Memory B cell (primary cell): ENCODE data around the gene LHFPL3.

Experiments
- ATAC-seq: fragments of 150-1000 bp; cut with Tn5 transposase; 2 replicates; pipeline ENCODE4 v1.10.0; 2021; ENCODE audit warnings: low read depth, mild to moderate bottlenecking, moderate library complexity
- DNase-seq, 2 donors: peaks; one replicate each; pipeline ENCODE4 v3.0.0; 2022; ENCODE audit warnings: low spot score in 2 of 2
- H3K27ac Mint-ChIP-seq: one replicate; pipeline ENCODE4 v1.8.0; 2022; ENCODE audit warnings: mild to moderate bottlenecking, moderate library complexity, mixed read lengths
- H3K27me3 Mint-ChIP-seq: one replicate; pipeline ENCODE4 v1.8.0; 2022; ENCODE audit warnings: mixed read lengths
- H3K36me3 Mint-ChIP-seq: one replicate; pipeline ENCODE4 v1.8.0; 2022; ENCODE audit warnings: mild to moderate bottlenecking, mixed read lengths
- H3K4me1 Mint-ChIP-seq: one replicate; pipeline ENCODE4 v1.8.0; 2022; ENCODE audit warnings: mixed read lengths
- H3K4me3 Mint-ChIP-seq: one replicate; pipeline ENCODE4 v1.8.0; 2022; ENCODE audit warnings: mild to moderate bottlenecking, moderate library complexity, mixed read lengths
- H3K9me3 Mint-ChIP-seq: one replicate; pipeline ENCODE4 v1.8.0; 2022; ENCODE audit warnings: mixed read lengths

Gene LHFPL3

DNA sequence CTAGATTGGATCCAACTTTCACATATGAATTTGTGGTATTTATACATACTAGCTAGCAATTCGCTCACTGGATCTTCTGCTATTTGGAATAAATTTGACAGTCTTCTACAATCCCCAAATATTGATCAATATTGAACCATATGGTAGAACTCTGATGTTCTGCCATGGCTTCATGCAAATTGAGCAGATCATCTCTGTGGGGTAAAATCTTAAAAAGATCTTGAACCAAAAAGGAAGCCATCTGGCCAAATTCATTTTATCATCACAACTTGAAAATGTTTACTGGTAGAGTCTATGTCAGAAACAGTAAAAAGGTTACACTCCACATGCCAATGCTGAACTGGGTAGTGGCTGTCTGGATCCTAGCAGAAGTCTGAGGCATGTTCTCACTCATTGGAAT lies 80.0 kb downstream of the LHFPL3 start:
- no peak for DNase-seq
- Mint-ChIP-seq H3K4me3 (no peak overlapping the region), H3K27me3 (peaks cover 4% of the 10 kb centered on the region)

GRCh38 chr7:104410742-104411141 lies 82.3 kb downstream of the LHFPL3 start:
- H3K9me3 Mint-ChIP-seq = no peaks in the 10 kb centered on the region
- no peak overlapping the region for H3K27ac Mint-ChIP-seq
- H3K4me1 Mint-ChIP-seq = no peaks in the 10 kb centered on the region
- ATAC-seq = no peak
- DNase-seq = no peak
- H3K27me3 Mint-ChIP-seq = peaks cover 4% of the 10 kb centered on the region
- no peaks in the 10 kb centered on the region for H3K36me3 Mint-ChIP-seq
- no peak overlapping the region for H3K4me3 Mint-ChIP-seq

More for the DNA sequence above, 80.0 kb downstream of the LHFPL3 start:
- Mint-ChIP-seq H3K4me1 (no peaks in the 10 kb centered on the region), H3K36me3 (no peaks in the 10 kb centered on the region), H3K9me3 (no peaks in the 10 kb centered on the region), H3K27ac (no peak overlapping the region)
- no peak for ATAC-seq

DNA sequence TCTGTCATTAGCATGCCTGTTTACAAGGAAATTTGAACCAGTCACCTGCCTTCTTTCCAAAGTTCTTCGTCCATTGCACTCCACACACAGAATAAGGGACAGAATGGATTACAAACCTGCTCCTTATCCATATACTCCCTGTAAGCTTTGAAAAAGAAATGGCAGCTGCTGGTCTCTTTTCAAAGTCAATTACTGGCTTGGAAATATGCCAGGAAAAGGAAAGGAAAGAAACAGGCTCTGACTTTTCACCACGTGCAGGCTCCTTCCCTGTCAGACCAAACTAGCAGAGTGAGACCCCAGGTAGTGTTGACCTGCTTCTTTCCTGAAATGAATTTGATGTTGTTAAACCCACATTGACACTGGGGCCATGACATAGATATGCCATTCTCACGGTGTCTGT lies 84.5 kb downstream of the LHFPL3 start:
- H3K4me3 Mint-ChIP-seq = no peak overlapping the region
- ATAC-seq = no peak
- no peaks in the 10 kb centered on the region for H3K36me3 Mint-ChIP-seq
- no peak overlapping the region for H3K27ac Mint-ChIP-seq
- H3K27me3 Mint-ChIP-seq = peaks cover 4% of the 10 kb centered on the region
- H3K4me1 Mint-ChIP-seq = no peaks in the 10 kb centered on the region
- H3K9me3 Mint-ChIP-seq = no peaks in the 10 kb centered on the region
- DNase-seq = no peak

GRCh38 chr7:104414216-104414615 lies 85.8 kb downstream of the LHFPL3 start:
- no peaks in the 10 kb centered on the region for H3K9me3 Mint-ChIP-seq
- DNase-seq (no peak), ATAC-seq (no peak)
- H3K4me1 Mint-ChIP-seq = no peaks in the 10 kb centered on the region
- H3K27me3 Mint-ChIP-seq = peaks cover 2% of the 10 kb centered on the region
- H3K36me3 Mint-ChIP-seq = no peaks in the 10 kb centered on the region
- no peak overlapping the region for H3K4me3 Mint-ChIP-seq
- H3K27ac Mint-ChIP-seq = no peak overlapping the region

- no peak for DNase-seq
- no peaks in the 10 kb centered on the region for H3K4me1 Mint-ChIP-seq
- no peaks in the 10 kb centered on the region for H3K9me3 Mint-ChIP-seq
- H3K4me3 Mint-ChIP-seq = no peak overlapping the region
- H3K27ac Mint-ChIP-seq = no peak overlapping the region
- H3K36me3 Mint-ChIP-seq = no peaks in the 10 kb centered on the region
- H3K27me3 Mint-ChIP-seq = no peaks in the 10 kb centered on the region
- ATAC-seq = no peak
These were observed 87.3 kb downstream of the LHFPL3 start for GRCh38 chr7:104415700-104416099.

- H3K9me3 Mint-ChIP-seq = no peaks in the 10 kb centered on the region
- H3K4me1 Mint-ChIP-seq = no peaks in the 10 kb centered on the region
- no peaks in the 10 kb centered on the region for H3K36me3 Mint-ChIP-seq
- H3K27ac Mint-ChIP-seq = no peak overlapping the region
- no peak overlapping the region for H3K4me3 Mint-ChIP-seq
- no peak for ATAC-seq
- no peak for DNase-seq
- H3K27me3 Mint-ChIP-seq = no peaks in the 10 kb centered on the region
These were observed 88.5 kb downstream of the LHFPL3 start for GRCh38 chr7:104416866-104417393.

- Mint-ChIP-seq H3K4me1 (no peaks in the 10 kb centered on the region), H3K27ac (no peak overlapping the region), H3K9me3 (peaks cover 1% of the 10 kb centered on the region), H3K36me3 (no peaks in the 10 kb centered on the region), H3K27me3 (peaks cover 1% of the 10 kb centered on the region), H3K4me3 (no peak overlapping the region)
- ATAC-seq (no peak), DNase-seq (no peak)
These were observed 103.5 kb downstream of the LHFPL3 start for GRCh38 chr7:104431930-104432329.

- peaks cover 1% of the 10 kb centered on the region for H3K9me3 Mint-ChIP-seq
- no peak for DNase-seq
- H3K27me3 Mint-ChIP-seq = peaks cover 1% of the 10 kb centered on the region
- H3K4me1 Mint-ChIP-seq = no peaks in the 10 kb centered on the region
- H3K36me3 Mint-ChIP-seq = no peaks in the 10 kb centered on the region
- no peak for ATAC-seq
- no peak overlapping the region for H3K4me3 Mint-ChIP-seq
- no peak overlapping the region for H3K27ac Mint-ChIP-seq
These were observed 105.7 kb downstream of the LHFPL3 start for GRCh38 chr7:104434129-104434528.

DNA sequence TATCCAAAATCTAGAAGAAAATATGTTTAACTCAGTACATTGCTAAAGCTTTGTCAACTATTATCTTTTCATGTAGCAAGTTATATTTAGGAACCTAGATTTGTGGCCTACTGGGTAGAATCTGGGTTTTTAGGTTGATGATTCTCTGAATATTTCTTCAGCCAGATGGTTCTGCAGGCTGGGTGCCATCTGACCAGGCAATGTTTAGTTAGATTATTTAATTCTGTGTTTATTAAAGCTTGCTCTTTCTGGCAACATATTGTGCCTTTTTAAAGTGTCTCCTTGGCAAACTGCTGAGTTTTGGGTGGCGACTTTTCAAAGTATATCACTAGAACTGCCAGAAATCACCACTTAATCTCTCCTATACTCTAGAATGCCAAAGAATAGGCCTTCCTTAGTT lies 114.1 kb downstream of the LHFPL3 start:
- Mint-ChIP-seq H3K27me3 (no peaks in the 10 kb centered on the region), H3K9me3 (no peaks in the 10 kb centered on the region), H3K4me1 (no peaks in the 10 kb centered on the region), H3K4me3 (no peak overlapping the region), H3K36me3 (no peaks in the 10 kb centered on the region), H3K27ac (no peak overlapping the region)
- DNase-seq = no peak
- ATAC-seq = no peak

DNA sequence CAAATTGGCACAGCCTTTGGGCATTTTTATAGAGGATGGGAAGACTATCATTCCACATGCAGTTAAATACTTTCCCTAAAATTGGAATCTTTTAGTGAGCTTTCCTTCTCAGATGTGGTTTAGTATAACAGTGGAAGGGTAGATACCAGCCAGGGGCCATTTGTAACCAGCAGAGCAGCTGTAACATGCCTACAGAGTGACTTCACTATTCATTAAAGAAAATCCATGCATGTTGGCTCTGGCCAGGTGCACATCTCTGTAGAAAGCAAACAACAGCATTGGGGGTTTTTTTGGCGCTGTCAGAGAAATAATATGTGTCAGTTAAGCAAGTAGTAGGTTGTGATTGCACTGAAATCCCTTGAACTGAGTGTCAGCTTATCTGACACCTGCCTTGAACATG lies 115.6 kb downstream of the LHFPL3 start:
- H3K4me3 Mint-ChIP-seq = no peak overlapping the region
- no peaks in the 10 kb centered on the region for H3K36me3 Mint-ChIP-seq
- H3K9me3 Mint-ChIP-seq = no peaks in the 10 kb centered on the region
- no peak for ATAC-seq
- no peaks in the 10 kb centered on the region for H3K27me3 Mint-ChIP-seq
- no peak overlapping the region for H3K27ac Mint-ChIP-seq
- no peak for DNase-seq
- no peaks in the 10 kb centered on the region for H3K4me1 Mint-ChIP-seq

DNA sequence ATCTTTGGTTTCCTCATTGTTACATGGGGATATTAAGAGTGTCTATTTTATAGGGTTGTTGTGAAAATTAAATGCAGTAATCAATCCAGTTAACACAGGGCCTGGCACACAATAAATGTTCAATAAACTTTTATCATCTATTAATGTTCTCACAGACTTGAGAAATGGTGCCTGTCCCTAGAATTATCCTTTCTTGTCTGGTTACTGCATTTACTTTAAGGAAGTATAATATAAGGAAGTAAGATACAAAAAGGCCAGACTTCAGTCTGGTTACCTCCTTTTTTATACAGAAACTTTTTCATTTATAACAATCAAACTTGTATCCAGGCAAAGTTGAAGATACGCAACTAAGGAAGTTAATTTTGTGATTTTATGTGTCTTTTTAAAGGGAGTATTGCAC lies 117.0 kb downstream of the LHFPL3 start:
- Mint-ChIP-seq H3K27me3 (no peaks in the 10 kb centered on the region), H3K27ac (no peak overlapping the region), H3K4me3 (no peak overlapping the region), H3K9me3 (no peaks in the 10 kb centered on the region), H3K36me3 (no peaks in the 10 kb centered on the region), H3K4me1 (no peaks in the 10 kb centered on the region)
- DNase-seq = no peak
- no peak for ATAC-seq

DNA sequence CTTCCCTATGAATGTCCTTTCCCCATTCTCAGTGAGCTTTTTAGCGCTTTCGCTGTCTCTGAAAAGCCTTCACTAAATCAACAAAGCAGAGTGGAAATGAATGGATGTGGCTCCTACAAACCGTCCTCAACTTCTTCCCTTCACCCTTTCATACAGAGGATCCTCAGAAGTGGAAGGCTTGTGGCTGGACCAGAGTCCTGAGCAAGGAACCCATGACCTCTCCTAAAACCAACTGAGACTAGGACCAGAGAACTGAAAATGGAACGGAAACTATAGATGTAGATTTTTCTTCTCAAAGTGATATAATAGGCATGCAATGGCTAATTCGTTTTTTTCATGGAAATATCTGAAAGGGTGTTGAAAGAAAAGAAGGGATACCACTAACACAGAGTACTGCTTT lies 122.5 kb downstream of the LHFPL3 start:
- H3K4me3 Mint-ChIP-seq = no peak overlapping the region
- H3K9me3 Mint-ChIP-seq = peaks cover 2% of the 10 kb centered on the region
- H3K4me1 Mint-ChIP-seq = no peaks in the 10 kb centered on the region
- H3K27me3 Mint-ChIP-seq = no peaks in the 10 kb centered on the region
- ATAC-seq = no peak
- no peak for DNase-seq
- H3K27ac Mint-ChIP-seq = no peak overlapping the region
- H3K36me3 Mint-ChIP-seq = no peaks in the 10 kb centered on the region

- DNase-seq (no peak), ATAC-seq (no peak)
- no peaks in the 10 kb centered on the region for H3K27me3 Mint-ChIP-seq
- H3K4me3 Mint-ChIP-seq = no peak overlapping the region
- H3K27ac Mint-ChIP-seq = no peak overlapping the region
- H3K4me1 Mint-ChIP-seq = no peaks in the 10 kb centered on the region
- no peaks in the 10 kb centered on the region for H3K36me3 Mint-ChIP-seq
- H3K9me3 Mint-ChIP-seq = peaks cover 2% of the 10 kb centered on the region
These were observed 124.8 kb downstream of the LHFPL3 start for GRCh38 chr7:104453190-104453589.

- Mint-ChIP-seq H3K4me1 (no peaks in the 10 kb centered on the region), H3K36me3 (no peaks in the 10 kb centered on the region), H3K4me3 (no peak overlapping the region), H3K9me3 (peaks cover 12% of the 10 kb centered on the region), H3K27ac (no peak overlapping the region), H3K27me3 (no peaks in the 10 kb centered on the region)
- DNase-seq = no peak
- no peak for ATAC-seq
These were observed 130.5 kb downstream of the LHFPL3 start for GRCh38 chr7:104458875-104459274.

- no peaks in the 10 kb centered on the region for H3K4me1 Mint-ChIP-seq
- DNase-seq (no peak), ATAC-seq (no peak)
- H3K27ac Mint-ChIP-seq = no peak overlapping the region
- H3K4me3 Mint-ChIP-seq = no peak overlapping the region
- H3K9me3 Mint-ChIP-seq = peaks cover 6% of the 10 kb centered on the region
- no peaks in the 10 kb centered on the region for H3K36me3 Mint-ChIP-seq
- H3K27me3 Mint-ChIP-seq = no peaks in the 10 kb centered on the region
These were observed 140.9 kb downstream of the LHFPL3 start for GRCh38 chr7:104469166-104469820.
